ENCODE data around the gene C20orf141. TPM values are rescaled to one million over a fixed set of nuclear protein-coding genes. Genes with fewer than 3 reads are reported as not detected.

C20orf141 gene
- total and polyA plus RNA-seq, 2 of the 4 experiments (the other 2 are of a cell fraction) = 0.36 to 0.91 TPM

DNA sequence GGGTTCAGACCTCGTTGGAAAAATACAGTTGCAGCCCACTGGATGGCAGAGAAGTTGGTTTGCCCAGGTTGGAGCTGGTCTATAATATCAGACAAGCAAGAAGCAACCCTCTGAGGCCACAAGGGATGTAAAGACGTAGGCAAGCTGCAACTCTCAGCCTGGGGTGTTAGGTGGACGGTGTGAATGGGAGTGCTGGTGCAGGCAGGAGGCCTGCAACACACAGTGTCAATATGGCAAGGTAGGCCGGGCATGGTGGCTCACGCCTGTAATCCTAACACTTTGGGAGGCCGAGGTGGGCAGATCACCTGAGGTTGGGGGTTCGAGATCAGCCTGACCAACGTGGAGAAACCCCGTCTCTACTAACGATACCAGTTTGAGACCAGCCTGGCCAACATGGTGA lies 36.3 kb downstream of the C20orf141 start:
- Histone ChIP-seq H3K9me1 (ENCODE audit: insufficient read depth, low read length) (no peaks in the 10 kb centered on the region; the same call in 1 of the 2 replicates), H4K20me1 (ENCODE audit: insufficient read depth, low read length) (peaks cover 8% of the 10 kb centered on the region; the same call in 1 of the 2 replicates), H3K79me1 (ENCODE audit: low read depth in 1 of 2, low read length in 2 of 2) (peaks cover 3 to 38% of the 10 kb centered on the region in 2 experiments), H4K8ac (ENCODE audit: low read depth in 2 of 2, low read length in 2 of 2) (no peak overlapping the region), H3K23ac (ENCODE audit: low read depth, low read length) (no peak overlapping the region), H3K4ac (ENCODE audit: low read depth, low read length) (no peak overlapping the region), H3K9ac (ENCODE audit: low read depth, low read length) (no peak overlapping the region), H2BK20ac (ENCODE audit: low read depth, low read length) (no peak overlapping the region), H3K56ac (ENCODE audit: extremely low read depth, insufficient read depth, low read length) (no peak overlapping the region), H3K27me3 (ENCODE audit: control insufficient read depth, insufficient read depth, low read length) (no peaks in the 10 kb centered on the region), H3K4me2 (ENCODE audit: low read depth, low read length) (no peak overlapping the region), H2AK9ac (replicated peaks; ENCODE audit: low read depth, low read length, poor library complexity) (no peak overlapping the region), H3K14ac (replicated peaks; ENCODE audit: low read depth, low read length) (no peak overlapping the region), H2BK15ac (ENCODE audit: low read depth, low read length) (no peak overlapping the region), H2AK5ac (ENCODE audit: low read depth, low read length) (no peak overlapping the region), H2AFZ (replicated peaks; ENCODE audit: low read length, poor library complexity) (no peak overlapping the region), H2BK5ac (ENCODE audit: low read depth, low read length, poor library complexity, severe bottlenecking) (no peak overlapping the region), H3K9me3 (ENCODE audit: control insufficient read depth, insufficient read depth, low read length) (no peaks in the 10 kb centered on the region), H3K27ac (ENCODE audit: insufficient read depth, low read length) (no peak overlapping the region), H3K4me3 (ENCODE audit: insufficient read depth, low read depth, low read length) (no peak overlapping the region), H3K18ac (ENCODE audit: low read depth, low read length) (no peak overlapping the region), H3K36me3 (ENCODE audit: control insufficient read depth, insufficient read depth, low read length) (peaks cover 2% of the 10 kb centered on the region; the same call in 1 of the 2 replicates), H3K4me1 (ENCODE audit: control insufficient read depth, insufficient read depth, low read length) (peaks cover 3% of the 10 kb centered on the region; the same call in 1 of the 2 replicates), H2BK120ac (ENCODE audit: low read depth, low read length) (no peak overlapping the region), H4K5ac (ENCODE audit: low read depth, low read length) (no peak overlapping the region), H4K91ac (ENCODE audit: insufficient read depth, low read depth, low read length) (no peak overlapping the region)
- POLR2A ChIA-PET (ENCODE audit: unreplicated experiment) = no interaction called here
- dilution Hi-C loops (cut with HindIII; ENCODE audit: low sequenced_read_pairs, unreplicated experiment) = no loop called here
- no peak for TF ChIP-seq RCOR1 (IDR thresholded peaks at IDR 0.05; ENCODE audit: insufficient replicate concordance, low read length)
- intact Hi-C loops (cut with micrococcal nuclease) = no loop called here
- DNase-seq (no peak), ATAC-seq (ENCODE audit: low read depth) (no peak)
- CTCF ChIA-PET = interaction anchor here (0.9 to 1.8 kb wide), 5 partner anchors 32 to 150 kb away, joined by 3 to 7 read pairs (median 3); no protein-coding TSS in a partner anchor
- no TSS peak for BruUV-seq (replicated peaks)
- in situ Hi-C loops (cut with MboI; ENCODE audit: low sequenced_read_pairs) = loop anchor here (5.0 kb wide), 1 partner anchor 99 kb away; no protein-coding TSS in a partner anchor
- 82% methylated on average over 5 of the region's 10 CpGs; no CpG with 5 or more reads in 1 of the 2 experiments for WGBS, 2 experiments (ENCODE audit: extremely low coverage in 2 of 2, insufficient read length in 1 of 2)
